HCT116 (cell line): ENCODE data around the gene POLR3C. TPM values are rescaled to one million over a fixed set of nuclear protein-coding genes. Genes with fewer than 3 reads are reported as not detected.

Experiments used
- ATAC-seq: fragments of 200-7000 bp; cut with Tn5 transposase; 2 replicates; pipeline ENCODE4 v1.9.1; 2020; ENCODE audit warnings: mild to moderate bottlenecking, moderate library complexity
- BruUV-seq: library from RNA; stranded (reverse); fragments of 400-500 nt; replicated peaks from 2 replicates; lab custom pipeline; 2021; lab: Mats Ljungman, UMichigan
- CTCF ChIA-PET: fragments of 300-600 bp; sonication (Branson Sonifier 250); formaldehyde crosslinking; loops from one replicate; lab custom pipeline; 2021; ENCODE audit warnings: antibody characterized with exemption; lab: Charles Lee
- POLR2A ChIA-PET: fragments of 300-600, 350-600 bp; sonication (Branson Sonifier 250); formaldehyde crosslinking; loops from one replicate; lab custom pipeline; 2021; ENCODE audit warnings: antibody characterized with exemption; lab: Charles Lee
- RAD21 ChIA-PET, 2 experiments: fragments of 300-600 bp; sonication (Branson Sonifier 250); formaldehyde crosslinking; loops; one replicate each; lab custom pipeline; 2023; ENCODE audit warnings: low total read pairs in 2 of 2; ENCODE audit not compliant: uncharacterized antibody in 2 of 2, unreplicated experiment in 2 of 2, low non-redundant PET in 1 of 2; lab: Charles Lee
- DNase-seq: peaks from one replicate; pipeline ENCODE4 v3.0.0-alpha.2; 2010; ENCODE audit warnings: low read depth, low spot score
- H2AFZ ChIP-seq: fragments of 200-600 bp; shearing (Covaris generic), sonication (generic); 2 replicates; pipeline ENCODE4 v1.6.1; 2017; ENCODE audit warnings: low read depth, mixed run types, mixed read lengths, antibody characterized with exemption, low read length; ENCODE audit not compliant: poor library complexity, severe bottlenecking
- H3K27ac ChIP-seq: 2 replicates; pipeline ENCODE4 v1.5.1; 2012; ENCODE audit warnings: low read depth, low read length
- H3K27me3 ChIP-seq: fragments of 200-600 bp; sonication (generic); 2 replicates; pipeline ENCODE4 v1.6.1; 2016; ENCODE audit warnings: mixed run types, low read length, mixed read lengths; ENCODE audit not compliant: insufficient read depth
- H3K36me3 ChIP-seq, 2 experiments: fragments of 200-500 bp in 1 of 2; fragments of 200-600 bp in 1 of 2; sonication (Bioruptor generic) in 1 of 2; sonication (generic) in 1 of 2; 2 replicates each; pipeline versions ENCODE4 v1.5.1 to v1.6.1; 2014 to 2016; ENCODE audit warnings: low read length in 2 of 2, inconsistent platforms in 1 of 2, mixed read lengths in 1 of 2, mixed run types in 1 of 2; ENCODE audit not compliant: insufficient read depth in 2 of 2, control insufficient read depth in 1 of 2
- H3K4me1 ChIP-seq, 2 experiments: fragments of 200-600 bp in 1 of 2; sonication (generic) in 1 of 2; 2 replicates each; pipeline versions ENCODE4 v1.5.1 to v1.6.1; 2012 to 2017; ENCODE audit warnings: low read length in 2 of 2, inconsistent platforms in 1 of 2, mild to moderate bottlenecking in 1 of 2, mixed read lengths in 1 of 2, mixed run types in 1 of 2, moderate library complexity in 1 of 2; ENCODE audit not compliant: insufficient read depth in 2 of 2, control insufficient read depth in 1 of 2
- H3K4me2 ChIP-seq: fragments of 200-600 bp; sonication (generic); 2 replicates; pipeline ENCODE4 v1.6.1; 2017; ENCODE audit warnings: mixed run types, low read length, mixed read lengths
- H3K4me3 ChIP-seq, 2 experiments: fragments of 200-600 bp in 1 of 2; sonication (generic) in 1 of 2; replicated peaks in 1 of 2; 2 replicates each; pipeline ENCODE4 v1.5.1; 2011 to 2016; ENCODE audit warnings: low read length in 2 of 2, control low read depth in 1 of 2, low read depth in 1 of 2, mild to moderate bottlenecking in 1 of 2, mixed read lengths in 1 of 2, mixed run types in 1 of 2
- H3K79me2 ChIP-seq: fragments of 200-600 bp; sonication (generic); 2 replicates; pipeline ENCODE4 v1.6.1; 2017; ENCODE audit warnings: mild to moderate bottlenecking, mixed run types, low read length, moderate library complexity, mixed read lengths; ENCODE audit not compliant: insufficient read depth
- H3K9ac ChIP-seq: fragments of 200-600 bp; sonication (generic); 2 replicates; pipeline ENCODE4 v1.6.1; 2016; ENCODE audit warnings: low read length, mixed read lengths
- H3K9me2 ChIP-seq: fragments of 200-600 bp; sonication (generic), shearing (Covaris generic); 2 replicates; pipeline ENCODE4 v1.6.1; 2017; ENCODE audit warnings: mixed run types, mild to moderate bottlenecking, moderate library complexity; ENCODE audit not compliant: insufficient read depth
- H3K9me3 ChIP-seq, 2 experiments: fragments of 200-500 bp in 1 of 2; fragments of 200-600 bp in 1 of 2; sonication (Bioruptor generic) in 1 of 2; sonication (generic) in 1 of 2; 2 replicates each; pipeline ENCODE4 v1.6.1; 2014 to 2017; ENCODE audit warnings: low read length in 2 of 2, mixed read lengths in 2 of 2, inconsistent platforms in 1 of 2, low read depth in 1 of 2, mild to moderate bottlenecking in 1 of 2, mixed run types in 1 of 2, moderate library complexity in 1 of 2; ENCODE audit not compliant: control insufficient read depth in 1 of 2, insufficient read depth in 1 of 2
- H4K20me1 ChIP-seq: fragments of 200-600 bp; sonication (generic), shearing (Covaris generic); 2 replicates; pipeline ENCODE4 v1.6.1; 2017; ENCODE audit warnings: mixed run types, mild to moderate bottlenecking, moderate library complexity; ENCODE audit not compliant: insufficient read depth
- CBX3 ChIP-seq: IDR thresholded peaks from 2 replicates; pipeline ENCODE4 v1.6.1; 2012; ENCODE audit warnings: low read depth
- EGR1 ChIP-seq: IDR thresholded peaks from 2 replicates; pipeline ENCODE4 v1.6.1; 2012; ENCODE audit warnings: low read depth
- ELF1 ChIP-seq: IDR thresholded peaks from 2 replicates; pipeline ENCODE4 v1.6.1; 2012; ENCODE audit warnings: low read depth, borderline replicate concordance
- EZH2 ChIP-seq: fragments of 200-600 bp; sonication (generic); IDR thresholded peaks from 2 replicates; pipeline ENCODE4 v1.6.1; 2017; ENCODE audit warnings: antibody characterized with exemption, mixed run types
- EZH2phosphoT487 ChIP-seq: fragments of 200-600 bp; IDR thresholded peaks from 2 replicates; pipeline ENCODE4 v1.6.1; 2018; ENCODE audit warnings: antibody characterized with exemption, borderline replicate concordance
- FOSL1 ChIP-seq: IDR thresholded peaks from 2 replicates; pipeline ENCODE4 v1.6.1; 2012; ENCODE audit warnings: low read depth
- JUND ChIP-seq: IDR thresholded peaks from 2 replicates; pipeline ENCODE4 v1.6.1; 2012
- POLR2AphosphoS5 ChIP-seq: IDR thresholded peaks from 2 replicates; pipeline ENCODE4 v1.6.1; 2011; ENCODE audit warnings: mild to moderate bottlenecking, low read depth, low read length, moderate library complexity
- RAD21 ChIP-seq: IDR thresholded peaks from 2 replicates; pipeline ENCODE4 v1.6.1; 2012; ENCODE audit warnings: low read depth, mild to moderate bottlenecking
- SIN3A ChIP-seq: IDR thresholded peaks from 2 replicates; pipeline ENCODE4 v1.6.1; 2012; ENCODE audit warnings: low read depth
- SP1 ChIP-seq: IDR thresholded peaks from 2 replicates; pipeline ENCODE4 v1.6.1; 2012; ENCODE audit warnings: low read depth
- SRF ChIP-seq: IDR thresholded peaks from 2 replicates; pipeline ENCODE4 v1.6.1; 2012; ENCODE audit warnings: low read depth
- TCF7L2 ChIP-seq: IDR thresholded peaks from 2 replicates; pipeline ENCODE4 v1.7.0; 2011; ENCODE audit warnings: borderline replicate concordance, inconsistent platforms; ENCODE audit not compliant: insufficient read depth, insufficient read length; ENCODE audit errors: extremely low read depth
- YY1 ChIP-seq: IDR thresholded peaks from 2 replicates; pipeline ENCODE4 v1.6.1; 2011; ENCODE audit warnings: low read length, low read depth, moderate library complexity, mild to moderate bottlenecking; ENCODE audit not compliant: insufficient replicate concordance; ENCODE audit errors: extremely low read depth
- ZNF274 ChIP-seq: fragments of 200-500 bp; sonication (Bioruptor generic); IDR thresholded peaks from 2 replicates; pipeline ENCODE4 v1.6.1; 2014; ENCODE audit warnings: mild to moderate bottlenecking, low read depth, low read length, inconsistent platforms
- intact Hi-C: fragments of 100-400 bp; cut with micrococcal nuclease; formaldehyde crosslinking; loops from 2 replicates; pipeline ENCODE4 v1.10.0; 2022
- total RNA-seq: library from RNA; stranded (reverse); gene quantifications from one replicate; pipeline ENCODE4 v1.2.1, GENCODE V29; 2021; ENCODE audit not compliant: unreplicated experiment
- TF ChIP-seq, protein P1 (sequence below), 3 experiments: fragments of 200-600 bp in 1 of 3; sonication (generic) in 1 of 3; IDR thresholded peaks in 2 of 3; conservative IDR thresholded peaks in 1 of 3; 2 replicates each; pipeline ENCODE4 v1.5.1; 2012 to 2017; ENCODE audit warnings: low read depth in 2 of 3, low read length in 2 of 3, antibody characterized with exemption in 1 of 3, borderline replicate concordance in 1 of 3, control low read depth in 1 of 3, mild to moderate bottlenecking in 1 of 3, mixed read lengths in 1 of 3, mixed run types in 1 of 3, moderate library complexity in 1 of 3; ENCODE audit not compliant: insufficient read depth in 1 of 3
- TF ChIP-seq, protein P2 (sequence below): IDR thresholded peaks from 2 replicates; pipeline ENCODE4 v1.6.1; 2011; ENCODE audit warnings: mild to moderate bottlenecking, low read length, moderate library complexity; ENCODE audit not compliant: insufficient replicate concordance; ENCODE audit errors: extremely low read depth
- TF ChIP-seq, protein P3 (sequence below): IDR thresholded peaks from 2 replicates; pipeline ENCODE4 v1.6.1; 2012; ENCODE audit warnings: low read depth

The POLR3C gene
- total RNA-seq, 1 experiment from 2014 or later = 25.4 TPM

DNA sequence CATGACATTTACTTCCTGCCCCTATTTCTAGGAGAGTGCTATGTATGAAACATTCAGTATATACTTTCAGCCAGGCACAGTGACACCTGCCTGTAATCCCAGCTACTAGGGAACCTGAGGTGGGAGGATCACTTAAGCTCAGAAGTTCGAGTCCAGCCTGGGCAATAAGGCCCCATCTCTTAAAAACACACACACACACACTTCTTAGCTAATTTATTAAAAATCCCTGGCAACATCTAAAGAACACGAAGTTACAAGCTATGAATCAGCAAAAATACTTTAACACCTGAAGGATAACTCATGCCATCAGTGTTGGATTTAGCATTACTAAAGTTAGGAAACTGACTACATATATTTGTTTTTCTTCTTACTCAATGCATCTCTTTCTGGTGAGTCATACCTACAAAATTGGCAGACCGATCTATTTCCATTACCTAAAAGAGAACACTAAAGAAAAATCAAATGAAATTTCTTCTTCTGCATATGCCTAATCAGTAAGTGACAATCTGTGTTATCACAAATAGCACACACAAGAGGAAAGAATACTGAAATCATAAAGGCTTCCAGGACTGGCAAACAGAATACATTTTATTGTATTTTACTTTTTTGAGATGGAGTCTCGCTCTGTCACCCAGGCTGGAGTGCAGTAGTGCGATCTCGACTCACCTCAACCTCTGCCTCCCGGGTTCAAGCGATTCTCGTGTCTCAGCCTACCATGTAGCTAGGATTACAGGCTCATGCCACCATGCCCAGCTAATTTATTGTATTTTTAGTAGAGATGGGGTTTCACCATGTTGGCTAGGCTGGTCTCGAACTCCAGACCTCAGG is 41.5 kb upstream of the POLR3C start:
- no peaks in the 10 kb centered on the region for H3K27me3 ChIP-seq
- no peaks in the 10 kb centered on the region for H3K9me2 ChIP-seq
- no peaks in the 10 kb centered on the region for H3K36me3 ChIP-seq
- peak; percentile 77 for DNase-seq
- H3K4me3 ChIP-seq = peak overlapping the region in 1 of 2 experiments; percentile 29; a peak in 2 of 4 replicates
- no peak overlapping the region for H2AFZ ChIP-seq
- ATAC-seq = peak; percentile 85
- H3K9ac ChIP-seq = peak overlapping the region; percentile 29
- intact Hi-C loops = loop anchor here (5.0 kb wide), 1 partner anchor 40 kb away; the partner anchor contains the start of genes POLR3C and RNF115
- no TSS peak for BruUV-seq
- H3K4me2 ChIP-seq = peak overlapping the region; percentile 72
- ChIA-PET RAD21 (no interaction called here), POLR2A (no interaction called here), CTCF (no interaction called here)
- H3K4me1 ChIP-seq = peaks cover 29 to 38% of the 10 kb centered on the region in 2 experiments
- no peaks in the 10 kb centered on the region for H3K79me2 ChIP-seq
- H3K27ac ChIP-seq = peak overlapping the region; percentile 63
- no peaks in the 10 kb centered on the region for H4K20me1 ChIP-seq
- H3K9me3 ChIP-seq = no peaks in the 10 kb centered on the region
- TF ChIP-seq EGR1 = no peak
- TF ChIP-seq CBX3 = peak; percentile 69
- TF ChIP-seq, protein P1, sequence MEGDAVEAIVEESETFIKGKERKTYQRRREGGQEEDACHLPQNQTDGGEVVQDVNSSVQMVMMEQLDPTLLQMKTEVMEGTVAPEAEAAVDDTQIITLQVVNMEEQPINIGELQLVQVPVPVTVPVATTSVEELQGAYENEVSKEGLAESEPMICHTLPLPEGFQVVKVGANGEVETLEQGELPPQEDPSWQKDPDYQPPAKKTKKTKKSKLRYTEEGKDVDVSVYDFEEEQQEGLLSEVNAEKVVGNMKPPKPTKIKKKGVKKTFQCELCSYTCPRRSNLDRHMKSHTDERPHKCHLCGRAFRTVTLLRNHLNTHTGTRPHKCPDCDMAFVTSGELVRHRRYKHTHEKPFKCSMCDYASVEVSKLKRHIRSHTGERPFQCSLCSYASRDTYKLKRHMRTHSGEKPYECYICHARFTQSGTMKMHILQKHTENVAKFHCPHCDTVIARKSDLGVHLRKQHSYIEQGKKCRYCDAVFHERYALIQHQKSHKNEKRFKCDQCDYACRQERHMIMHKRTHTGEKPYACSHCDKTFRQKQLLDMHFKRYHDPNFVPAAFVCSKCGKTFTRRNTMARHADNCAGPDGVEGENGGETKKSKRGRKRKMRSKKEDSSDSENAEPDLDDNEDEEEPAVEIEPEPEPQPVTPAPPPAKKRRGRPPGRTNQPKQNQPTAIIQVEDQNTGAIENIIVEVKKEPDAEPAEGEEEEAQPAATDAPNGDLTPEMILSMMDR (IDR thresholded peaks at IDR 0.05 in 2 of 3, conservative IDR thresholded peaks at IDR 0.05 in 1 of 3; ENCODE audit: borderline replicate concordance in 1 of 3, insufficient read depth in 1 of 3, low read depth in 2 of 3, low read length in 2 of 3) = no peak
- TF ChIP-seq, protein P2, sequence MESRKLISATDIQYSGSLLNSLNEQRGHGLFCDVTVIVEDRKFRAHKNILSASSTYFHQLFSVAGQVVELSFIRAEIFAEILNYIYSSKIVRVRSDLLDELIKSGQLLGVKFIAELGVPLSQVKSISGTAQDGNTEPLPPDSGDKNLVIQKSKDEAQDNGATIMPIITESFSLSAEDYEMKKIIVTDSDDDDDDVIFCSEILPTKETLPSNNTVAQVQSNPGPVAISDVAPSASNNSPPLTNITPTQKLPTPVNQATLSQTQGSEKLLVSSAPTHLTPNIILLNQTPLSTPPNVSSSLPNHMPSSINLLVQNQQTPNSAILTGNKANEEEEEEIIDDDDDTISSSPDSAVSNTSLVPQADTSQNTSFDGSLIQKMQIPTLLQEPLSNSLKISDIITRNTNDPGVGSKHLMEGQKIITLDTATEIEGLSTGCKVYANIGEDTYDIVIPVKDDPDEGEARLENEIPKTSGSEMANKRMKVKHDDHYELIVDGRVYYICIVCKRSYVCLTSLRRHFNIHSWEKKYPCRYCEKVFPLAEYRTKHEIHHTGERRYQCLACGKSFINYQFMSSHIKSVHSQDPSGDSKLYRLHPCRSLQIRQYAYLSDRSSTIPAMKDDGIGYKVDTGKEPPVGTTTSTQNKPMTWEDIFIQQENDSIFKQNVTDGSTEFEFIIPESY = no peak
- TF ChIP-seq ELF1 = no peak
- peak; percentile 95 for TF ChIP-seq FOSL1
- no peak for TF ChIP-seq RAD21
- peak; percentile 69 for TF ChIP-seq SP1
- TF ChIP-seq ZNF274 = no peak
- TF ChIP-seq, protein P3, sequence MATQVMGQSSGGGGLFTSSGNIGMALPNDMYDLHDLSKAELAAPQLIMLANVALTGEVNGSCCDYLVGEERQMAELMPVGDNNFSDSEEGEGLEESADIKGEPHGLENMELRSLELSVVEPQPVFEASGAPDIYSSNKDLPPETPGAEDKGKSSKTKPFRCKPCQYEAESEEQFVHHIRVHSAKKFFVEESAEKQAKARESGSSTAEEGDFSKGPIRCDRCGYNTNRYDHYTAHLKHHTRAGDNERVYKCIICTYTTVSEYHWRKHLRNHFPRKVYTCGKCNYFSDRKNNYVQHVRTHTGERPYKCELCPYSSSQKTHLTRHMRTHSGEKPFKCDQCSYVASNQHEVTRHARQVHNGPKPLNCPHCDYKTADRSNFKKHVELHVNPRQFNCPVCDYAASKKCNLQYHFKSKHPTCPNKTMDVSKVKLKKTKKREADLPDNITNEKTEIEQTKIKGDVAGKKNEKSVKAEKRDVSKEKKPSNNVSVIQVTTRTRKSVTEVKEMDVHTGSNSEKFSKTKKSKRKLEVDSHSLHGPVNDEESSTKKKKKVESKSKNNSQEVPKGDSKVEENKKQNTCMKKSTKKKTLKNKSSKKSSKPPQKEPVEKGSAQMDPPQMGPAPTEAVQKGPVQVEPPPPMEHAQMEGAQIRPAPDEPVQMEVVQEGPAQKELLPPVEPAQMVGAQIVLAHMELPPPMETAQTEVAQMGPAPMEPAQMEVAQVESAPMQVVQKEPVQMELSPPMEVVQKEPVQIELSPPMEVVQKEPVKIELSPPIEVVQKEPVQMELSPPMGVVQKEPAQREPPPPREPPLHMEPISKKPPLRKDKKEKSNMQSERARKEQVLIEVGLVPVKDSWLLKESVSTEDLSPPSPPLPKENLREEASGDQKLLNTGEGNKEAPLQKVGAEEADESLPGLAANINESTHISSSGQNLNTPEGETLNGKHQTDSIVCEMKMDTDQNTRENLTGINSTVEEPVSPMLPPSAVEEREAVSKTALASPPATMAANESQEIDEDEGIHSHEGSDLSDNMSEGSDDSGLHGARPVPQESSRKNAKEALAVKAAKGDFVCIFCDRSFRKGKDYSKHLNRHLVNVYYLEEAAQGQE = no peak
- no peak; the same call in 1 of the 2 replicates for TF ChIP-seq SIN3A
- no peak for TF ChIP-seq TCF7L2
- 0 out of 2 replicates have a peak, but pooled peaks have one; percentile 15 for TF ChIP-seq POLR2AphosphoS5
- 0 out of 2 replicates have a peak, but pooled peaks have one; percentile 36 for TF ChIP-seq SRF
- TF ChIP-seq YY1 = no peak
- TF ChIP-seq EZH2phosphoT487 = no peak
- TF ChIP-seq JUND = peak; percentile 90
- no peak for TF ChIP-seq EZH2
